Measurements from ENCODE around the gene NYAP1.
A peak's percentile ranks its signal among the peaks of the same experiment; 100 is the strongest.
"Not testable (repeated sequence)": the region's sequence is repeated elsewhere in the genome, so short reads cannot be mapped to it uniquely, and the experiment has no call there.

NYAP1 gene

DNA sequence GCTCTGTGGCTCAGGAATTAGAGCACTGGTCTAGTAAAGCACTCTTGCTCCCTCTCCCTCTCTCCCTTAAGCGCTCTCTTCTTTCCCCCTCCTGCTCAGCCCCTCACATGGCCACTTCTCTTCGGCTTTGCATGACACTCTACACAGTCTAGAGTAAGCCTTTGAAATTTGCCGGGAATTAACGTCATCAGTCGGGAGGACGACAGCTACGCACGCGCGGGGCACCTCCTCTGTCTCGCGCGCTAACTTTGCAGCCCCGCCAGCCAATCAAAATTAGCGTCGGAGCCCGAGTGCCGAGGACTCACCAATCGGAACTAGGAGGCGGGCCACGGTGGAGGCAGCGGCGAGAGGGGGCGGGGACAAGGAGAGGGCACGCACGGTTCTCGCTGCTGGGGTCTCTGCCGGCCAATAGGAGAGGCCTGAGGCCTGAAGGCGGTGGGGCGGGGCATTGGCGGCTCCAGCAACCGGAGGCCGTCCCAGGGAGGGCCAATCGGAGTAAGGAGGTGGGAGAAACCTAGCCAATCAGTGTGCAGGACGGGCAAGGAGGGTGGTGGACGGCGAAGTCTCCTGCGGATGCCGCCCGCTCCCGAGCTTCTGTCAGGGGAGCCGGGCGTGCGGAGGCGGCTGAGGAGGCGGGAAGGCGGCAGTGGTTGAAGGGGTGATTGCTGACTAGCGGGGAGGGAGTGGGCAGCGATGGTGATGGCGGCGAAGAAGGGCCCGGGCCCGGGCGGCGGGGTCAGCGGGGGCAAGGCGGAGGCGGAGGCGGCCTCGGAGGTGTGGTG is 55.1 kb downstream of the NYAP1 start, which contains the start of gene AGFG2:
AGFG2 (plus strand) TSS at position 550 of the 782 bp plus-strand sequence; CDS start at position 694, 144 bp downstream.
- no peak for TF ChIP-seq EZH2phosphoT487 (IDR thresholded peaks at IDR 0.05; ENCODE audit: borderline replicate concordance)
- TF ChIP-seq, protein P1, sequence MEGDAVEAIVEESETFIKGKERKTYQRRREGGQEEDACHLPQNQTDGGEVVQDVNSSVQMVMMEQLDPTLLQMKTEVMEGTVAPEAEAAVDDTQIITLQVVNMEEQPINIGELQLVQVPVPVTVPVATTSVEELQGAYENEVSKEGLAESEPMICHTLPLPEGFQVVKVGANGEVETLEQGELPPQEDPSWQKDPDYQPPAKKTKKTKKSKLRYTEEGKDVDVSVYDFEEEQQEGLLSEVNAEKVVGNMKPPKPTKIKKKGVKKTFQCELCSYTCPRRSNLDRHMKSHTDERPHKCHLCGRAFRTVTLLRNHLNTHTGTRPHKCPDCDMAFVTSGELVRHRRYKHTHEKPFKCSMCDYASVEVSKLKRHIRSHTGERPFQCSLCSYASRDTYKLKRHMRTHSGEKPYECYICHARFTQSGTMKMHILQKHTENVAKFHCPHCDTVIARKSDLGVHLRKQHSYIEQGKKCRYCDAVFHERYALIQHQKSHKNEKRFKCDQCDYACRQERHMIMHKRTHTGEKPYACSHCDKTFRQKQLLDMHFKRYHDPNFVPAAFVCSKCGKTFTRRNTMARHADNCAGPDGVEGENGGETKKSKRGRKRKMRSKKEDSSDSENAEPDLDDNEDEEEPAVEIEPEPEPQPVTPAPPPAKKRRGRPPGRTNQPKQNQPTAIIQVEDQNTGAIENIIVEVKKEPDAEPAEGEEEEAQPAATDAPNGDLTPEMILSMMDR (conservative IDR thresholded peaks at IDR 0.05; ENCODE audit: low read length), result no peak
- Histone ChIP-seq H3K4me3 (ENCODE audit: low read length, poor library complexity, severe bottlenecking) (peak within 1 kb of the TSS; percentile 85), H3K36me3 (ENCODE audit: insufficient read depth, low read length) (no peaks in the 10 kb centered on the region), H3F3A (ENCODE audit: low read depth) (0 out of 2 replicates have a peak, but pooled peaks cover 3% of the 10 kb centered on the region), H2AFZ (ENCODE audit: low read length) (peak within 1 kb of the TSS; percentile 97), H3K4me2 (ENCODE audit: low read depth, low read length, poor library complexity, severe bottlenecking) (peak within 1 kb of the TSS; percentile 99), H3K9ac (ENCODE audit: low read depth, low read length, poor library complexity, severe bottlenecking) (peak within 1 kb of the TSS; percentile 76), H4K20me1 (ENCODE audit: insufficient read depth, low read length, poor library complexity, severe bottlenecking) (no peaks in the 10 kb centered on the region), H3K9me3 (ENCODE audit: insufficient read depth, low read depth, low read length) (no peaks in the 10 kb centered on the region), H3K27me3 (ENCODE audit: insufficient read depth, low read length, poor library complexity, severe bottlenecking) (no peaks in the 10 kb centered on the region), H3K79me2 (ENCODE audit: insufficient read depth, low read length) (peaks cover 16% of the 10 kb centered on the region), H3K9me2 (replicated peaks; ENCODE audit: low read depth, low read length) (no peaks in the 10 kb centered on the region), H3K4me1 (ENCODE audit: insufficient read depth, low read length, poor library complexity, severe bottlenecking) (peaks cover 25% of the 10 kb centered on the region)

DNA sequence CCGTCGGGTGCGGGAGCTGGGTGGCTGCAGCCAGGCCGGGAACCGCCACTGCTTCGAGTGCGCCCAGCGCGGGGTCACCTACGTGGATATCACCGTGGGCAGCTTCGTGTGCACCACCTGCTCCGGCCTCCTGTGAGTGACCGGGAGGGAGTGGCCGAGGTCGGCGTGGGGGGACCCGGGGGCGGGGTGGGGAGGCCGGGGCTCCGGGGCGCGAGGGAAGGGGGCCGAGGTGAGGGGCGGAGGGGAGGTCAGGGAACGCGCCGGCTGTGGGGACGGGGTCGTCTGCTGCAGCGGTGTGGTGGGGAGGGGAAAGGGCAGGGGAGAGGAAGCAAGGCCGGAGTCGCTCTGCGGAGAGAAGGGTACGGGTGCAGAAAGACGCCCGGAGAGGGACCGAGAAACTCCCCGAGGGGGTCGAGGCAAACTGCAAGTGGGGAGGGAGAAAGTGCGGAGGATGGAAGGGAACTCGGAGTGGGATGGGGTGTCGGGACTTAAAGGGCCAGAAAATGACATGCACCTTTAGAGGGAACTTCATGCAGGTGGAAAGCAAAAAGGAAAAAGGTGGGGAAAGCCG is 55.8 kb downstream of the NYAP1 start:
- H3K36me3 ChIP-seq (ENCODE audit: insufficient read depth, low read length), result no peaks in the 10 kb centered on the region
- H3K4me3 ChIP-seq (ENCODE audit: low read length, poor library complexity, severe bottlenecking), result peak overlapping the region; percentile 85
- H3F3A ChIP-seq (ENCODE audit: low read depth), result 0 out of 2 replicates have a peak, but pooled peaks cover 3% of the 10 kb centered on the region
- peaks cover 32% of the 10 kb centered on the region for H3K4me1 ChIP-seq (ENCODE audit: insufficient read depth, low read length, poor library complexity, severe bottlenecking)
- peak overlapping the region; percentile 76 for H3K9ac ChIP-seq (ENCODE audit: low read depth, low read length, poor library complexity, severe bottlenecking)
- H4K20me1 ChIP-seq (ENCODE audit: insufficient read depth, low read length, poor library complexity, severe bottlenecking), result no peaks in the 10 kb centered on the region
- peaks cover 16% of the 10 kb centered on the region for H3K79me2 ChIP-seq (ENCODE audit: insufficient read depth, low read length)
- peak overlapping the region; percentile 96 for H3K4me2 ChIP-seq (ENCODE audit: low read depth, low read length, poor library complexity, severe bottlenecking)
- no peak for TF ChIP-seq EZH2phosphoT487 (IDR thresholded peaks at IDR 0.05; ENCODE audit: borderline replicate concordance)
- TF ChIP-seq, protein P1 (conservative IDR thresholded peaks at IDR 0.05; ENCODE audit: low read length), result no peak
- no peaks in the 10 kb centered on the region for H3K27me3 ChIP-seq (ENCODE audit: insufficient read depth, low read length, poor library complexity, severe bottlenecking)
- peak overlapping the region; percentile 95 for H2AFZ ChIP-seq (ENCODE audit: low read length)
- H3K9me2 ChIP-seq (replicated peaks; ENCODE audit: low read depth, low read length), result no peaks in the 10 kb centered on the region
- no peaks in the 10 kb centered on the region for H3K9me3 ChIP-seq (ENCODE audit: insufficient read depth, low read depth, low read length)

DNA sequence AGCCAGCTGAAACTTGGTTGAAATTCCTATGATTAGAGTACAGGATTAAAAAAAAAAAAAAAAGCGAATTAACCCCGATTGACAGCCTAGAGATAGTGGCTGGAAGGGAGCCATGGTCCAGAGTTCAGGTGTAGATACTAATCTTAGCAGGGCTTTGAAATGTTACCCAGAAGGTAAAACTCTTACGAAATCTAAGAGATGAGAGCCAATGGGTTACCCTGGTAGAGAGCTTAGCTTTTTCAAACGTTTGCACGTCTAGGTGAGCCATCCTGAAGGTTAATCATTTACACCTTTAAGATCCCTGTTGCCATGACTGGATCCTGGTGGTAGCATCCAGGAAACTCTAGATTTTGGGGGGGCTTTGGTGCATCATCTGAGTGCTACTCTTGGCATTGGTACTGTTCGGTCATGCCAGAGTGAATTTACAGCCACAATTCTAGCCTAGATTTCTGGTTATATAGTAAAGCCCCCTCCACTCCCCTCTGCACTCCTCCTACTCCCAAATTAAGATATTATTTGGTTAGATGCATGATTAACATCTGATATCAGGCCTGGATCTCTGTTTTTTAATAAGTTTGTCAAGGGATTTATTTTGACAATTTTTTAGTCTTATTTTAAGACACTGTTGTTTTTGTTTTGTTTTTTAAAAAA is 56.5 kb downstream of the NYAP1 start:
- H2AFZ ChIP-seq (ENCODE audit: low read length), result no peak overlapping the region
- H3K27me3 ChIP-seq (ENCODE audit: insufficient read depth, low read length, poor library complexity, severe bottlenecking), result no peaks in the 10 kb centered on the region

DNA sequence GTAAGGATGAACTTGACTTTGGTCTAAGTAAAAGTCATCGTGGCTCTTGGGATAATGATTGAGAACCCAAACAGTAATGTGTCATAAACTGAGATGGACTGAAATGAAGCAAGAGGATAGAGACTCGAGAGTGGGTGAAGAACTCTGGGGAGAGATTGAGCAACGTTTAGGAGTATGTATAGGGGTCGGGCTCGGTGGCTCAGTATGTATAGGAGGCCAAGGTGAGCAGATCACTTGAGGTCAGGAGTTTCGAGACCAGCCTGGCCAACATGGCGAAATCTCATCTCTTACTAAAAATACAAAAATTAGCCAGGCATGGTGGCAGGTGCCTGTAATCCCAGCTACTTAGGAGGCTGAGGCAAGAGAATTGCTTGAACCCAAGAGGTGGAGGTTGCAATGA is 57.6 kb downstream of the NYAP1 start:
- H3K27me3 ChIP-seq (ENCODE audit: insufficient read depth, low read length, poor library complexity, severe bottlenecking); H3F3A ChIP-seq (ENCODE audit: low read depth); H3K9me2 ChIP-seq (replicated peaks; ENCODE audit: low read depth, low read length); H3K4me3 ChIP-seq (ENCODE audit: low read length, poor library complexity, severe bottlenecking); H3K9ac ChIP-seq (ENCODE audit: low read depth, low read length, poor library complexity, severe bottlenecking); H3K9me3 ChIP-seq (ENCODE audit: insufficient read depth, low read depth, low read length); H2AFZ ChIP-seq (ENCODE audit: low read length); H3K36me3 ChIP-seq (ENCODE audit: insufficient read depth, low read length); H4K20me1 ChIP-seq (ENCODE audit: insufficient read depth, low read length, poor library complexity, severe bottlenecking): not testable (repeated sequence)
- peaks cover 48% of the 10 kb centered on the region for H3K4me1 ChIP-seq (ENCODE audit: insufficient read depth, low read length, poor library complexity, severe bottlenecking)
- H3K79me2 ChIP-seq (ENCODE audit: insufficient read depth, low read length), result peaks cover 16% of the 10 kb centered on the region
- H3K4me2 ChIP-seq (ENCODE audit: low read depth, low read length, poor library complexity, severe bottlenecking), result peak overlapping the region; percentile 15

More for the DNA sequence above, 56.5 kb downstream of the NYAP1 start:
- H4K20me1 ChIP-seq (ENCODE audit: insufficient read depth, low read length, poor library complexity, severe bottlenecking), result no peaks in the 10 kb centered on the region
- H3K4me3 ChIP-seq (ENCODE audit: low read length, poor library complexity, severe bottlenecking), result peak overlapping the region; percentile 85
- TF ChIP-seq, protein P1 (conservative IDR thresholded peaks at IDR 0.05; ENCODE audit: low read length), result no peak
- TF ChIP-seq EZH2phosphoT487 (IDR thresholded peaks at IDR 0.05; ENCODE audit: borderline replicate concordance), result no peak
- H3F3A ChIP-seq (ENCODE audit: low read depth), result 0 out of 2 replicates have a peak, but pooled peaks cover 3% of the 10 kb centered on the region
- H3K36me3 ChIP-seq (ENCODE audit: insufficient read depth, low read length), result no peaks in the 10 kb centered on the region
- peak overlapping the region; percentile 76 for H3K9ac ChIP-seq (ENCODE audit: low read depth, low read length, poor library complexity, severe bottlenecking)
- no peaks in the 10 kb centered on the region for H3K9me3 ChIP-seq (ENCODE audit: insufficient read depth, low read depth, low read length)
- peaks cover 16% of the 10 kb centered on the region for H3K79me2 ChIP-seq (ENCODE audit: insufficient read depth, low read length)
- H3K9me2 ChIP-seq (replicated peaks; ENCODE audit: low read depth, low read length), result no peaks in the 10 kb centered on the region
- H3K4me1 ChIP-seq (ENCODE audit: insufficient read depth, low read length, poor library complexity, severe bottlenecking), result peaks cover 37% of the 10 kb centered on the region
- H3K4me2 ChIP-seq (ENCODE audit: low read depth, low read length, poor library complexity, severe bottlenecking), result peak overlapping the region; percentile 96

Data from Loucy (cell line).